Kidney (tissue), 14 donors: ENCODE data around the gene JAKMIP1. TPM values are rescaled to one million over a fixed set of nuclear protein-coding genes. Genes with fewer than 3 reads are reported as not detected.

ENCODE experiments used
- DNase-seq, 5 donors: peaks; one replicate each; pipeline ENCODE4 v3.0.0-alpha.2; 2013 to 2020
- FAIRE-seq: peaks from 2 replicates; lab custom pipeline; 2012; peaks lifted over from hg19 to GRCh38; lab: Jason Lieb, UNC
- H3K27ac ChIP-seq, 2 donors: one replicate each; pipeline ENCODE4 v1.7.0; 2013; ENCODE audit warnings: low read depth in 2 of 2, low read length in 2 of 2, inconsistent platforms in 1 of 2
- H3K27me3 ChIP-seq: one replicate; pipeline ENCODE4 v1.7.1; 2013; ENCODE audit warnings: low read length, inconsistent platforms; ENCODE audit not compliant: control insufficient read depth, insufficient read depth
- H3K36me3 ChIP-seq, 3 donors: one replicate each; pipeline versions ENCODE4 v1.7.0 to v1.7.1; 2013; ENCODE audit warnings: low read length in 3 of 3, control low read depth in 1 of 3, inconsistent platforms in 1 of 3; ENCODE audit not compliant: insufficient read depth in 3 of 3, control insufficient read depth in 2 of 3
- H3K4me1 ChIP-seq, 3 donors: one replicate each; pipeline versions ENCODE4 v1.7.0 to v1.7.1; 2013; ENCODE audit warnings: low read length in 3 of 3, inconsistent platforms in 1 of 3, low read depth in 1 of 3; ENCODE audit not compliant: control insufficient read depth in 2 of 3, insufficient read depth in 2 of 3
- H3K4me3 ChIP-seq, 3 donors: one replicate each; pipeline versions ENCODE4 v1.7.0 to v1.8.1; 2013; ENCODE audit warnings: low read length in 3 of 3, control low read depth in 1 of 3, inconsistent platforms in 1 of 3
- H3K9ac ChIP-seq, 3 donors: one replicate each; pipeline versions ENCODE4 v1.7.0 to v1.7.1; 2013; ENCODE audit warnings: low read length in 3 of 3, control low read depth in 1 of 3, inconsistent platforms in 1 of 3
- H3K9me3 ChIP-seq, 3 donors: one replicate each; pipeline versions ENCODE4 v1.7.0 to v1.7.1; 2013; ENCODE audit warnings: low read length in 3 of 3, control low read depth in 1 of 3, inconsistent platforms in 1 of 3; ENCODE audit not compliant: control insufficient read depth in 2 of 3, insufficient read depth in 1 of 3
- intact Hi-C: fragments of 100-400 bp; cut with DNase I; formaldehyde crosslinking; loops from one replicate; pipeline ENCODE4 v1.11.1; 2022
- polyA plus RNA-seq: library from polyadenylated mRNA; stranded (reverse); fragments of 350-450 nt; fragmentation: Illumina TruSeq; extraction: RNeasy Lipid Tissue Mini Kit (QIAGEN cat#74804); gene quantifications from one replicate; pipeline ENCODE4 v1.2.3, GENCODE V29; 2014; ENCODE audit warnings: low read depth, low replicate concordance; ENCODE audit not compliant: insufficient read depth
- total RNA-seq: library from RNA; stranded (reverse); fragmentation: NEBNext Ultra II Directional; extraction: Animal tissue kit (Norgen Biotek cat#: 25700); gene quantifications from one replicate; pipeline ENCODE4 v1.2.1, GENCODE V29; 2021
- TF ChIP-seq, protein P1 (sequence below): IDR thresholded peaks from 3 replicates; pipeline ENCODE4 v1.5.1; 2012; ENCODE audit warnings: mild to moderate bottlenecking, moderate library complexity, borderline replicate concordance; ENCODE audit not compliant: insufficient read depth; ENCODE audit errors: extremely low read depth
- donor health status: control.
- donor health status: control.
- donor health status: control.
- donor health status: control.
- donor health status: control.
- donor health status: DM: yes; HTN: yes; CAD: no.
- donor health status: Normal renal cell carcinoma (clear cell type).

The JAKMIP1 gene
- total and polyA plus RNA-seq, 2 donors from 2014 or later: 0.69 TPM; not detected in 1

DNA sequence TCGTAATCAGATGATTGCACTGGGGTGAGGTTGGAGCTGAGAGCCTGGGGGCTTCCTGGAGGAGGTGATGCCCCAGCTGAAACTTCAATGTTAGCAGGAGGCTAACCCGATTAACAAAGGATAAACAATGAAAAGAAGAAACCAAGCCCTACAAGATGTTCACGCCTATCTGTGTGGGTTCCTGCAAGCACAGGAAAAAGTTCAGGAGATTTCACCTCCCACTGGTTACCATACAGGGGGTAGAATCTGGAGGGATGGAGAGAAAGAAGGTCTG, 27.5 kb downstream of the JAKMIP1 start:
- intact Hi-C loops: no loop called here
- Histone ChIP-seq H3K27ac (no peak overlapping the region), H3K9me3 (peaks cover 0 to 5% (median 0%) of the 10 kb centered on the region in 3 donors), H3K4me1 (no peaks in the 10 kb centered on the region), H3K27me3 (no peaks in the 10 kb centered on the region), H3K4me3 (no peak overlapping the region), H3K36me3 (no peaks in the 10 kb centered on the region), H3K9ac (no peak overlapping the region)
- no peak for DNase-seq
- TF ChIP-seq, protein P1, sequence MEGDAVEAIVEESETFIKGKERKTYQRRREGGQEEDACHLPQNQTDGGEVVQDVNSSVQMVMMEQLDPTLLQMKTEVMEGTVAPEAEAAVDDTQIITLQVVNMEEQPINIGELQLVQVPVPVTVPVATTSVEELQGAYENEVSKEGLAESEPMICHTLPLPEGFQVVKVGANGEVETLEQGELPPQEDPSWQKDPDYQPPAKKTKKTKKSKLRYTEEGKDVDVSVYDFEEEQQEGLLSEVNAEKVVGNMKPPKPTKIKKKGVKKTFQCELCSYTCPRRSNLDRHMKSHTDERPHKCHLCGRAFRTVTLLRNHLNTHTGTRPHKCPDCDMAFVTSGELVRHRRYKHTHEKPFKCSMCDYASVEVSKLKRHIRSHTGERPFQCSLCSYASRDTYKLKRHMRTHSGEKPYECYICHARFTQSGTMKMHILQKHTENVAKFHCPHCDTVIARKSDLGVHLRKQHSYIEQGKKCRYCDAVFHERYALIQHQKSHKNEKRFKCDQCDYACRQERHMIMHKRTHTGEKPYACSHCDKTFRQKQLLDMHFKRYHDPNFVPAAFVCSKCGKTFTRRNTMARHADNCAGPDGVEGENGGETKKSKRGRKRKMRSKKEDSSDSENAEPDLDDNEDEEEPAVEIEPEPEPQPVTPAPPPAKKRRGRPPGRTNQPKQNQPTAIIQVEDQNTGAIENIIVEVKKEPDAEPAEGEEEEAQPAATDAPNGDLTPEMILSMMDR: no peak
- no peak for FAIRE-seq

DNA sequence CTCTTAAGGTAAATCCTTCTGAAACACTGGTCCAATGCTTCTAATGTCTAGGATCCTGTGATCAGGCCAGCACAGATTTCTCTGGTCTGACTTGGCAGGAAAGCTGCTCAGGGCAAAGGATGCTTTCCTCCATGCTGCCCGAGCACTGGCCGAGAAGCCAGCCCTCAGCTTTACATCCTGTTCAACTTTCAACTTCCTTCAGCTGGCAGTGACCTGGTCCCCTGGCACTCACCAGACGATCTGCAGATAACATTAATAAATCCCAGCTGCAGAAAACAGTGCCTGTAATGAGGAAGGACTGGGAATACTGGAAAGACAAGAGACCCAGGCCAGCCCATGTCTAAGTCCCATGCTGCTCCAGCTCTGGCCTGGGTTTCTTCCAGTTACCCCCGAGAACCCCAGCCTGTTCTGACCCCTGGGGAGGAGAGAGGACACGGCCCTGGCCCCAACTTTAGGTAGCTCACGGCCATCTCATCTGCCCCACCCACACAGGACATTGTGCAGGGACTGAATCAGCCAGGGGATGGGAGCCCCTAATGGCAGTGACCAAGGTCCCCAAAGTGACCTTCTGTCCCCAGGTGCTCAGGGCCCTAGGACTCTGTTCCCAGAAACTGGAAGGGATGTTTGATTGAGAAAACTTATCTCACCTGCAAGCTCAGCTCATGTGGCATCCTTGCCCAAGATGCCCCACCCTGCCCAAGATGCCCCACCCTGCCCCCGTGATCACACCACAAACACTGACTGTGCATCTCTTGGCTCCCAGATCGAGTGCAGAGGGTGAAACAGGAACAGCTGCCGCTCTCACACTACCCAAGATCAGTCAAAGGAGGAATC, 28.0 kb downstream of the JAKMIP1 start:
- FAIRE-seq: no peak
- H3K36me3 ChIP-seq: no peaks in the 10 kb centered on the region
- no peak for DNase-seq
- H3K4me3 ChIP-seq: no peak overlapping the region
- H3K27me3 ChIP-seq: no peaks in the 10 kb centered on the region
- H3K4me1 ChIP-seq: no peaks in the 10 kb centered on the region
- peaks cover 0 to 5% (median 0%) of the 10 kb centered on the region in 3 donors for H3K9me3 ChIP-seq
- no peak overlapping the region for H3K9ac ChIP-seq
- H3K27ac ChIP-seq: no peak overlapping the region
- TF ChIP-seq, protein P1: no peak
- intact Hi-C loops: no loop called here

DNA sequence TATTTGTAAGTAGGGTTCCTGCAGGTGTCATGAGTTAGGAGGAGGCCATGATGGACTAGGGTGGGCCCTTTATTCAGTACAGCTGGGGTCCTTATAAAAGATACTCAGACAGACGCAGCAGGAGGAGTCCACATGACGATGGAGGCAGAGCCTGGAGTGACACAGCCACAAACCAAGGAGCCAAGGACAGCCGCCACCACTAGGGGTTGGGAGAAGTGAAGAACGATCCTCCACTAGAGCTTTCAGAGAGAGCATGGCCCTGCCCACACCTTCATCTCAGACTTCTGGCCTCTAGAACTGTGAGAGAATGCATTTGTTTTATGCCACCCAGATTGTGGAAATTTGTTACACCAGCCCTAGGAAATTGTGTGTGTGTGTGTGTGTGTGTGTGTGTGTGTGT, 31.1 kb downstream of the JAKMIP1 start:
- Histone ChIP-seq H3K4me1 (no peaks in the 10 kb centered on the region), H3K27me3 (no peaks in the 10 kb centered on the region), H3K36me3 (no peaks in the 10 kb centered on the region), H3K9ac (no peak overlapping the region), H3K9me3 (peaks cover 0 to 5% (median 0%) of the 10 kb centered on the region in 3 donors), H3K4me3 (no peak overlapping the region), H3K27ac (no peak overlapping the region)
- TF ChIP-seq, protein P1: no peak
- DNase-seq: no peak
- no peak for FAIRE-seq
- intact Hi-C loops: no loop called here
